Liver (tissue), 3 donors: Measurements from ENCODE around the gene CXorf38.

Experiments
- GABPA ChIP-seq, 2 donors: IDR thresholded peaks in 1 of 2; conservative IDR thresholded peaks in 1 of 2; 2 replicates each; pipeline ENCODE4 v1.6.1; 2016; ENCODE audit warnings: antibody characterized with exemption in 2 of 2, mild to moderate bottlenecking in 1 of 2, moderate library complexity in 1 of 2
- YY1 ChIP-seq: IDR thresholded peaks from 2 replicates; pipeline ENCODE4 v1.6.1; 2016; ENCODE audit warnings: antibody characterized with exemption, mild to moderate bottlenecking
- TF ChIP-seq, protein P1 (sequence below): fragments of 150-350 bp; IDR thresholded peaks from 2 replicates; pipeline ENCODE4 v1.5.1; 2017; ENCODE audit warnings: improper control_type of control experiment, low read depth, low read length; ENCODE audit not compliant: missing input control
- donor health status: healthy.
- donor health status: healthy.

DNA sequence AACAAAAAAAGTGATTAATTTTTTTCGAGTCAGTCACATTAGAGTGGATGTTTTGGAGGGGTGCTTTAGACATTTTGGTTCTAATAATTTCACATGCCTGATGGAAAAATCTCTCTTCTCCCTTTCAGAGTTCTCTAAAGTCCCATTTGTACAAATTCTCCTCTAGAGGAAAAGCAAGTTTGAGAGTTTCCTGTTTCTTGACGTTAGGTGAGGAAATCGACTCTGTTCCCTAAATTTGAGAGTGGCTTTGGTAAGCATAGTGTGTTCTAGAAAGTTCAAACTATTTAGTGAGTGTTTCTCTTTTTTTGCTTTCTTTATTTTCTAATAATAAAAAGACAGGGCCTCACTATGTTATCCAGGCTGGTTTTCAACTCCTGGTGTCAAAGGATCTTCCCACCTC, 68.2 kb downstream of the CXorf38 start:
- TF ChIP-seq, protein P1, sequence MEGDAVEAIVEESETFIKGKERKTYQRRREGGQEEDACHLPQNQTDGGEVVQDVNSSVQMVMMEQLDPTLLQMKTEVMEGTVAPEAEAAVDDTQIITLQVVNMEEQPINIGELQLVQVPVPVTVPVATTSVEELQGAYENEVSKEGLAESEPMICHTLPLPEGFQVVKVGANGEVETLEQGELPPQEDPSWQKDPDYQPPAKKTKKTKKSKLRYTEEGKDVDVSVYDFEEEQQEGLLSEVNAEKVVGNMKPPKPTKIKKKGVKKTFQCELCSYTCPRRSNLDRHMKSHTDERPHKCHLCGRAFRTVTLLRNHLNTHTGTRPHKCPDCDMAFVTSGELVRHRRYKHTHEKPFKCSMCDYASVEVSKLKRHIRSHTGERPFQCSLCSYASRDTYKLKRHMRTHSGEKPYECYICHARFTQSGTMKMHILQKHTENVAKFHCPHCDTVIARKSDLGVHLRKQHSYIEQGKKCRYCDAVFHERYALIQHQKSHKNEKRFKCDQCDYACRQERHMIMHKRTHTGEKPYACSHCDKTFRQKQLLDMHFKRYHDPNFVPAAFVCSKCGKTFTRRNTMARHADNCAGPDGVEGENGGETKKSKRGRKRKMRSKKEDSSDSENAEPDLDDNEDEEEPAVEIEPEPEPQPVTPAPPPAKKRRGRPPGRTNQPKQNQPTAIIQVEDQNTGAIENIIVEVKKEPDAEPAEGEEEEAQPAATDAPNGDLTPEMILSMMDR, result no peak
- TF ChIP-seq GABPA (IDR thresholded peaks at IDR 0.05 in 1 of 2, conservative IDR thresholded peaks at IDR 0.05 in 1 of 2), result no peak
- no peak for TF ChIP-seq YY1
